ENCODE measurements around the gene PNKD. TPM values are rescaled to one million over a fixed set of nuclear protein-coding genes. Genes with fewer than 3 reads are reported as not detected.

Gene PNKD
- total RNA-seq, 1 donor from 2014 or later, result 13.5 TPM

GRCh38 chr2:218229239-218229638 is 41.1 kb upstream of the PNKD start:
- H3K4me3 Mint-ChIP-seq, result no peak overlapping the region
- H3K36me3 ChIP-seq, result peaks cover 15% of the 10 kb centered on the region
- TF ChIP-seq EZH2 (IDR thresholded peaks at IDR 0.05) (no peak), EZH2phosphoT487 (IDR thresholded peaks at IDR 0.05) (no peak), CTCF (IDR thresholded peaks at IDR 0.05) (no peak)
- no peaks in the 10 kb centered on the region for H3K4me1 ChIP-seq
- peaks cover 28% of the 10 kb centered on the region for H4K20me1 ChIP-seq (ENCODE audit: low read depth)
- peaks cover 34% of the 10 kb centered on the region for H3K36me3 Mint-ChIP-seq
- no peak overlapping the region for H3K4me2 ChIP-seq
- no peaks in the 10 kb centered on the region for H3F3A ChIP-seq (ENCODE audit: low read depth)
- H2AFZ ChIP-seq (replicated peaks), result no peak overlapping the region
- no peak overlapping the region for H3K27ac ChIP-seq
- H3K9me3 Mint-ChIP-seq, result no peaks in the 10 kb centered on the region
- H3K27me3 ChIP-seq, result no peaks in the 10 kb centered on the region
- H3K27ac Mint-ChIP-seq, result no peak overlapping the region
- no peak overlapping the region for H3K9ac ChIP-seq
- DNase-seq (ENCODE audit: low spot score), result no peak
- peaks cover 18% of the 10 kb centered on the region for H3K79me2 ChIP-seq (ENCODE audit: low read depth)
- H3K27me3 Mint-ChIP-seq (ENCODE audit: insufficient read depth, low read depth), result no peaks in the 10 kb centered on the region
- H3K4me3 ChIP-seq, result no peak overlapping the region
- H3K9me3 ChIP-seq (ENCODE audit: low read depth), result no peaks in the 10 kb centered on the region
- no peaks in the 10 kb centered on the region for H3K4me1 Mint-ChIP-seq

- H3K4me3 ChIP-seq, result no peak overlapping the region
- H3K4me3 Mint-ChIP-seq, result no peak overlapping the region
- H3K27ac Mint-ChIP-seq, result no peak overlapping the region
- no peak overlapping the region for H3K9ac ChIP-seq
- peaks cover 11% of the 10 kb centered on the region for H3K79me2 ChIP-seq (ENCODE audit: low read depth)
- no peaks in the 10 kb centered on the region for H3K27me3 Mint-ChIP-seq (ENCODE audit: insufficient read depth, low read depth)
- no peaks in the 10 kb centered on the region for H3K4me1 ChIP-seq
- no peaks in the 10 kb centered on the region for H3K9me3 ChIP-seq (ENCODE audit: low read depth)
- no peaks in the 10 kb centered on the region for H3K9me3 Mint-ChIP-seq
- H3K4me2 ChIP-seq, result no peak overlapping the region
- H3F3A ChIP-seq (ENCODE audit: low read depth), result no peaks in the 10 kb centered on the region
- peaks cover 22% of the 10 kb centered on the region for H4K20me1 ChIP-seq (ENCODE audit: low read depth)
- TF ChIP-seq EZH2phosphoT487 (IDR thresholded peaks at IDR 0.05), result no peak
- no peak for TF ChIP-seq CTCF (IDR thresholded peaks at IDR 0.05)
- no peak for TF ChIP-seq EZH2 (IDR thresholded peaks at IDR 0.05)
- H3K36me3 Mint-ChIP-seq, result peaks cover 30% of the 10 kb centered on the region
- H3K36me3 ChIP-seq, result peaks cover 15% of the 10 kb centered on the region
- no peak overlapping the region for H2AFZ ChIP-seq (replicated peaks)
- no peaks in the 10 kb centered on the region for H3K27me3 ChIP-seq
- no peaks in the 10 kb centered on the region for H3K4me1 Mint-ChIP-seq
- DNase-seq (ENCODE audit: low spot score), result no peak
- no peak overlapping the region for H3K27ac ChIP-seq
Measured at GRCh38 chr2:218229851-218230250, 40.5 kb upstream of the PNKD start.

- H3K36me3 Mint-ChIP-seq, result peaks cover 30% of the 10 kb centered on the region
- no peak overlapping the region for H3K27ac Mint-ChIP-seq
- Histone ChIP-seq H3K79me2 (ENCODE audit: low read depth) (peaks cover 1% of the 10 kb centered on the region), H3K27ac (no peak overlapping the region), H3F3A (ENCODE audit: low read depth) (no peaks in the 10 kb centered on the region), H3K4me3 (no peak overlapping the region), H3K27me3 (no peaks in the 10 kb centered on the region), H3K9me3 (ENCODE audit: low read depth) (no peaks in the 10 kb centered on the region), H4K20me1 (ENCODE audit: low read depth) (peaks cover 12% of the 10 kb centered on the region), H3K4me2 (no peak overlapping the region), H3K4me1 (no peaks in the 10 kb centered on the region), H3K36me3 (peaks cover 15% of the 10 kb centered on the region), H2AFZ (replicated peaks) (no peak overlapping the region), H3K9ac (no peak overlapping the region)
- H3K27me3 Mint-ChIP-seq (ENCODE audit: insufficient read depth, low read depth), result peaks cover 2% of the 10 kb centered on the region
- no peak overlapping the region for H3K4me3 Mint-ChIP-seq
- DNase-seq (ENCODE audit: low spot score), result no peak
- H3K9me3 Mint-ChIP-seq, result no peaks in the 10 kb centered on the region
- TF ChIP-seq EZH2phosphoT487 (IDR thresholded peaks at IDR 0.05) (no peak), CTCF (IDR thresholded peaks at IDR 0.05) (peak; percentile 12)
- H3K4me1 Mint-ChIP-seq, result no peaks in the 10 kb centered on the region
Measured at GRCh38 chr2:218230882-218231281, 39.4 kb upstream of the PNKD start.

Measured in neural progenitor cell (in vitro differentiated cells).